Kidney (tissue), 14 donors: ENCODE data around the gene RAD9A. TPM values are rescaled to one million over a fixed set of nuclear protein-coding genes. Genes with fewer than 3 reads are reported as not detected.

Experiments
- DNase-seq, 5 donors: peaks; one replicate each; pipeline ENCODE4 v3.0.0-alpha.2; 2013 to 2020
- FAIRE-seq: peaks from 2 replicates; lab custom pipeline; 2012; peaks lifted over from hg19 to GRCh38; lab: Jason Lieb, UNC
- H3K27ac ChIP-seq, 2 donors: one replicate each; pipeline ENCODE4 v1.7.0; 2013; ENCODE audit warnings: low read depth in 2 of 2, low read length in 2 of 2, inconsistent platforms in 1 of 2
- H3K27me3 ChIP-seq: one replicate; pipeline ENCODE4 v1.7.1; 2013; ENCODE audit warnings: low read length, inconsistent platforms; ENCODE audit not compliant: control insufficient read depth, insufficient read depth
- H3K36me3 ChIP-seq, 3 donors: one replicate each; pipeline versions ENCODE4 v1.7.0 to v1.7.1; 2013; ENCODE audit warnings: low read length in 3 of 3, control low read depth in 1 of 3, inconsistent platforms in 1 of 3; ENCODE audit not compliant: insufficient read depth in 3 of 3, control insufficient read depth in 2 of 3
- H3K4me1 ChIP-seq, 3 donors: one replicate each; pipeline versions ENCODE4 v1.7.0 to v1.7.1; 2013; ENCODE audit warnings: low read length in 3 of 3, inconsistent platforms in 1 of 3, low read depth in 1 of 3; ENCODE audit not compliant: control insufficient read depth in 2 of 3, insufficient read depth in 2 of 3
- H3K4me3 ChIP-seq, 3 donors: one replicate each; pipeline versions ENCODE4 v1.7.0 to v1.8.1; 2013; ENCODE audit warnings: low read length in 3 of 3, control low read depth in 1 of 3, inconsistent platforms in 1 of 3
- H3K9ac ChIP-seq, 3 donors: one replicate each; pipeline versions ENCODE4 v1.7.0 to v1.7.1; 2013; ENCODE audit warnings: low read length in 3 of 3, control low read depth in 1 of 3, inconsistent platforms in 1 of 3
- H3K9me3 ChIP-seq, 3 donors: one replicate each; pipeline versions ENCODE4 v1.7.0 to v1.7.1; 2013; ENCODE audit warnings: low read length in 3 of 3, control low read depth in 1 of 3, inconsistent platforms in 1 of 3; ENCODE audit not compliant: control insufficient read depth in 2 of 3, insufficient read depth in 1 of 3
- CTCF ChIP-seq: IDR thresholded peaks from 3 replicates; pipeline ENCODE4 v1.5.1; 2012; ENCODE audit warnings: mild to moderate bottlenecking, moderate library complexity, borderline replicate concordance; ENCODE audit not compliant: insufficient read depth; ENCODE audit errors: extremely low read depth
- intact Hi-C: fragments of 100-400 bp; cut with DNase I; formaldehyde crosslinking; loops from one replicate; pipeline ENCODE4 v1.11.1; 2022
- polyA plus RNA-seq: library from polyadenylated mRNA; stranded (reverse); fragments of 350-450 nt; fragmentation: Illumina TruSeq; extraction: RNeasy Lipid Tissue Mini Kit (QIAGEN cat#74804); gene quantifications from one replicate; pipeline ENCODE4 v1.2.3, GENCODE V29; 2014; ENCODE audit warnings: low read depth, low replicate concordance; ENCODE audit not compliant: insufficient read depth
- total RNA-seq: library from RNA; stranded (reverse); fragmentation: NEBNext Ultra II Directional; extraction: Animal tissue kit (Norgen Biotek cat#: 25700); gene quantifications from one replicate; pipeline ENCODE4 v1.2.1, GENCODE V29; 2021
- donor health status: control.
- donor health status: control.
- donor health status: control.
- donor health status: control.
- donor health status: control.
- donor health status: DM: yes; HTN: yes; CAD: no.
- donor health status: Normal renal cell carcinoma (clear cell type).

Gene RAD9A
- total and polyA plus RNA-seq, 2 donors from 2014 or later = 16.4 to 17.8 TPM

GRCh38 chr11:67366961-67367760 is 24.6 kb upstream of the RAD9A start:
- no peak overlapping the region for H3K27ac ChIP-seq

DNA sequence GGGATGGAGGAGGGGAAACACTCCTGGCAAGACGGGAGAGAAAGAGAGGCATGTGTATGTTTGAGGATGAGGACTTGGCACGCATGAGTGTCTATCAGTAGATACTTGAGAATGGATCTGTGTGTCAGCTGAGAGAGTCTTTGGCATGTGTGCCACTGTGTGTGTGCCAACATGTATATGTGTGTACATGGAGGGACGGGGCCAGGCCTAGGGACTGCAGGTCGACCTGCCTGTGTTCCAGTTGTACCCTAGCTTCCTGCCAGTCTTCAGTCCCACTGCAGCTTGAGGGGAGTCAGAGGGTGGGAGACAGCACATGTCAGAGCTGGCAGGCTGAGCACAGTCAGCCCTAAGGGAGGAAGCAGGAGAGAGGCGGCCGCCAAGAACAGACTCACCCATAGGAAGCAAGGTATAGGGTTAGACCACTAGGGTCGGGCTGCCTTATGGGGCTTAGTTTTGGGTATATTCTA is 24.0 kb upstream of the RAD9A start:
- no peak for DNase-seq
- no peak for FAIRE-seq

More at GRCh38 chr11:67366961-67367760, 24.6 kb upstream of the RAD9A start:
- no peaks in the 10 kb centered on the region for H3K27me3 ChIP-seq
- no peak overlapping the region for H3K9ac ChIP-seq
- H3K4me3 ChIP-seq = no peak overlapping the region
- intact Hi-C loops = no loop called here
- H3K9me3 ChIP-seq = no peaks in the 10 kb centered on the region
- no peak for TF ChIP-seq CTCF
- peaks cover 5 to 31% (median 17%) of the 10 kb centered on the region in 3 donors for H3K4me1 ChIP-seq
- no peak for DNase-seq
- FAIRE-seq = no peak
- peaks cover 0 to 3% (median 0%) of the 10 kb centered on the region in 3 donors for H3K36me3 ChIP-seq

GRCh38 chr11:67368621-67369020 is 23.2 kb upstream of the RAD9A start:
- no peak overlapping the region for H3K9ac ChIP-seq
- FAIRE-seq = no peak
- H3K27me3 ChIP-seq = no peaks in the 10 kb centered on the region
- DNase-seq = no peak
- H3K27ac ChIP-seq = no peak overlapping the region
- no peaks in the 10 kb centered on the region for H3K9me3 ChIP-seq
- no peak for TF ChIP-seq CTCF
- intact Hi-C loops = no loop called here
- H3K4me1 ChIP-seq = peaks cover 5 to 32% (median 17%) of the 10 kb centered on the region in 3 donors
- H3K36me3 ChIP-seq = peaks cover 0 to 3% (median 0%) of the 10 kb centered on the region in 3 donors
- H3K4me3 ChIP-seq = no peak overlapping the region

More for the DNA sequence above, 24.0 kb upstream of the RAD9A start:
- Histone ChIP-seq H3K27me3 (no peaks in the 10 kb centered on the region), H3K36me3 (peaks cover 0 to 3% (median 0%) of the 10 kb centered on the region in 3 donors), H3K9ac (no peak overlapping the region), H3K4me3 (no peak overlapping the region), H3K4me1 (peaks cover 5 to 32% (median 17%) of the 10 kb centered on the region in 3 donors), H3K27ac (no peak overlapping the region), H3K9me3 (no peaks in the 10 kb centered on the region)
- no peak for TF ChIP-seq CTCF
- intact Hi-C loops = no loop called here
